ENCODE data around the gene OR2H1.

Gene OR2H1

DNA sequence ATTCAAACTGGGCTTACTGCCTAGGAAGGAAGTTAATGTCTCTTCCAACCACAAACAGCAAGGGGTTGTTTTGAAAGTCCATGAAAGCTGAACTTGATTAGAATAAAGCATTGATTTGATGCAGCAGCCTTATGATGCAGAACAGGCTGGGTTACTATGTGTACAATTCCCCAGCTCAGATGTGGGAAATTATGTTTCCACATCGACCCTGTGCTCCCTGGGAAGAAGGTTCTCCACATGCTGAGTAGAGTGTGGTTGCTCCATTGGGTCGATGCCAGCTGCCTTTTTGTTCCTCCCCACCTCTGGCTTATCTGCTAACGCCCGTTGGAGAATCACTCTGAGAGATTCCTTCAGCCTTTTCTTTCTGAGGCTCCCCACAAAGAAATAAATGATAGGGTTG is 29.6 kb downstream of the OR2H1 start:
- no peak for DNase-seq

DNA sequence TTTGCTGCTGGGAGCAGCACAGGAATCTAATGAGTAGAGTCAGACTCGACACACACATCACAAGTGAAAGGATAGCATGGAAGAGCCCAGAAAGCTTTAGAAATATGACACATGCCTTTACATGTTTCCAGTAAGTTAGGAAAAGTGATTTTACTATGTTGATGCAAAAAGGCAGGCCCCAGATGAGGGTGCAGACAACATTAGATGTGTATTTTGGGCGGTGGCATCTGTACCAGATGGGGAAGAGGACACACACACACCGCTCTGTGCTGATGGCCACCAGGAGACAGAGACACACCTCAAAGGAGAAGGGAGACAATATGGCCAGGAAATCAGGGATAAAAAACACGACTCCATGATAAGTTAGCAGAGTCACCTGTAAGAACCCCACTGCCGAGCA is 30.2 kb downstream of the OR2H1 start:
- DNase-seq = no peak

DNA sequence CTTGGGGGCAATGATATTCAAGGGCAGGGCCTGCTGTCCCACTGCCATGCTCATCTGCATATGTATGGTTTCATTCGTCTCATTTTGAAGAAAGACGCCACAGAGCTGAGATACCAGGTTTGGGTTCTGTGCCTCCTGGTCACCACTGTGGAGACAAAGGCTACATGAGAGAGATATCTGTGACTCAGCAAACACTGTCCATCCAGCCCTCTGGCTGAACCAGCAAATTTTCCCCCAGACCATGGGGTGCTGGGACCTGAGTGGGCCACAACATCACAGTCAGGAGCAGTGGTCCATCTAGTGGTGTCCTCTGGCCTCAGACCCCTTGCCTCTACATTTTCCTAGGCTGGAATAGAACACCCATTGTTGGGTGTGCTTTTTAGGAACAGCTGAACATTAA is 30.7 kb downstream of the OR2H1 start, which contains the start of gene MAS1L:
Gene MAS1L, minus strand, starts transcription at position 297 of the 400 bp plus-strand sequence. Its CDS starts 54 bp downstream, at position 243.
- DNase-seq = no peak

DNA sequence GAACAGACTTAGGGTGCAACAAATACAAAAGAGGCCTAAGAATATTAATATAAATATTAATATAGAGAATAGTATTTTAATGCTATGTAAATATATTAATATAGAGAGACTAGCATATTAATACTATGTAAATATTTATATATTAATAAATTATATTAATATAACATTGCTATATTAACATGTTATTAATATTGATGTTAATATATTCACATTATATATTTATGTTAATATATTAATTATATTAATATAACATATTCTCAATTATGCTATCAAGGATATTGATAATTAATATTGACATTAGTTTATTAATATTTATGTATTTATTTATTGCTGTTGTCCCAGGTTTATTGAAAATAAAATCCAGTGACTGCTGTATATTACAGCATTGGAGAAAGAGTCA is 31.9 kb downstream of the OR2H1 start:
- DNase-seq = no peak

DNA sequence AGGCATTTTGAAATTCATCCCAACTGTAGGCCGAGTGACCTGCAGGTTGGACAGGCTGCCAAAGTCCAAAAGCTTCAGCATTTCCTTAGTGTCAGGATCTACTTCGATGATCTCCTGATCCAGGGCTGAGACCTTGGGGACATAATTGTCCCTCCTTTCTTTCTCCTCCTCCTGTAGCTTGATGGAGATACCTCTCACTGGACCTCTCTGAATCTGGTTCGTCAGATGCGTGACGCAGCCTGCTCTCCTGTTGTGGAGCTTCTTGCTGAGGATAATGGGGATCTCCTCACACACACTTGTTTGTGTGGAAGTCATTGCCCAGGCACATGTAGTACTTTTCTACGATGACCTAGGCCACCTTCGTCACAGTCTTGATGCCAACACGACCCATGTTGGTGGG is 32.3 kb downstream of the OR2H1 start:
- DNase-seq = no peak

DNA sequence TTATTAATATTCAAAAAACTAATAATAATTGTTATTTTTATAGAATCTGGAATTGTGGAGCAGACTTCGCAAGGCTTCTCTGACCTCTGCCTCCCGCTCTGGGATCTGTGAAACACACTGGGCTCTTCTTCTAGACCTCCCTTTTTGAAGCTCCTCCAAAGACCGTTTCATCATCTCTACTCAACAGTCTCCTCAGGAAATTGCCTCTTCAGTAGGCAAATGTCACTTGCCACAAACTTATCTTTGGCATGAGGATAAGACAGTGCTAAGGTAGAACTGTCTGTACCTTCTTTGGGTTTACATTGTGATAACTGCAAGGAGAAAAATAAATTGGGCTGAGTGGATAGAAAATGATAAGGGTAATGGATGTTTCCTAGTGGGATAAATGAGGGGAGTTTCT is 33.1 kb downstream of the OR2H1 start:
- DNase-seq = no peak

DNA sequence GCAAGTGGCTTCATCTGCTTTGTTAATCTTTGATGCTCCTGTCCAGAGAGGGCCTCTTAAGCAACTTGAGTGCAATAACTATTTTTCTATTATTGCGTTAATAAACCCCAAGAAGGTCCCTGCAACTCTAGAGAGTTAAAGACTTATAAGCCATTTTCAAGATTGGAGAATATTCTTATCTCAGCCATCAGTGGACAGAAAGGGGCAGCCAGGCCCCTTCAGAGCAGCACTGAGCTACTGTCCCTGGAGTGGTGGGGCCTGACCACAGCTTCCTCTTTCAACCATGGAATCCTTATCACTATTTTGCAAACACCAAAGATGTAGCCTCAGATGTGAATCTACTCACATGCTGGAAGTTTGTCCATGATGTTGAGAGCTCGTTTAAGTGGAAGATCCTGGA is 33.6 kb downstream of the OR2H1 start:
- no peak for DNase-seq

DNA sequence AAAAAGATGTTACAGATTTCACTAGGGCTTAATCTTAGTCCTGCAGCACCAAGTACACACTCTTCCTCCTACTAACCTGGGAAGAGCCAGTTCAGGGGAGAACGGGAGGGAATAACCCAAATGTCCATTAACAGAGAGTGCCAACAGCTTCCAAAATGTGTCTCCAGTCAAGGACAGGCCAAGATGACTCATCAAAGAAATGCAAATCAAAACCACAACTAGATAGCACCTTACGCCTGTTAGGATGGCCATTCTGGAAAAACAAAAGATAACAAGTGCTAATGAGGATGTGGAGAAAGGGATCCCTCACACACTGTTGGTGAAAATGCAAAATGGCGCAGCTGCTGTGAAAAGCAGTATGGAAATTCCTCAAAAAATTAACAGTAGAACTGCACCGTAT is 34.6 kb downstream of the OR2H1 start:
- no peak for DNase-seq

DNA sequence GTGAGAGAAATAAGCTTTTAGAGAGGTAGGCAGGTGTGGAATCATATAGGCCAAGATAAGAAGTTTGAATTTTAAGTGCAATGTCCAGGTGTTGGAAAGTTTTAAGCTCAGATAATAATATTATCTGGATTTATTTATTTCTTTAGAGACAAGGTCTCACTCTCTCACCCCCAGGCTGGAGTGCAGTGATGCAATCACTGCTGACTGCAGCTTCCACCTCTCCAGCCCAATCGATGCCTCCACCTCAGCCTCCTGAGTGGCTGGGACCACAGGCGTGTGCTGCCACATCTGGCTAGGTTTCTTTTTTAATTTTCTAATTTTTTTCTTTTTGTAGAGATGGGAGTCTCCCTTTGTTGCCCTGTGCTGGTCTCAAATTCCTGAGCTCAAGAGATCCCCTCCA is 36.3 kb downstream of the OR2H1 start:
- DNase-seq = no peak

DNA sequence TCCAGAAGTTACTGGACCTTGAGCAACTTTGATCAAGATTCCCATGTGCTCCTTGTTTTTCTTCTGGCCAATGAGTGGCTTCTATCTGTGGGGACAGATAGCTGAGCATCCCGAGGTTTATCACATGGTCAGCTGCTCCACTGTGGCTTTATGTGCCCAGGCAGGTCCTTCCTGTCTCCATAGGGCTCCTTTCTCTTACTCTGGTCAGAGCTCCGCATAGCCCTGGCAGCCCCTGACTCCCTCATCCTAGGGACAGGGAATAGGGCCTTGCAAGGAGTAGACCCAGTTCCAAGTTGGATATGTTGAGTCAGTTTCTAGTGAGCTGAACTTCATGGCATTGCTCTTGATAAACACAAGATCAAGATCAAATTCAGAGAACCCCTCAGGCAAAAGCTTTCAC is 37.2 kb downstream of the OR2H1 start:
- no peak for DNase-seq

DNA sequence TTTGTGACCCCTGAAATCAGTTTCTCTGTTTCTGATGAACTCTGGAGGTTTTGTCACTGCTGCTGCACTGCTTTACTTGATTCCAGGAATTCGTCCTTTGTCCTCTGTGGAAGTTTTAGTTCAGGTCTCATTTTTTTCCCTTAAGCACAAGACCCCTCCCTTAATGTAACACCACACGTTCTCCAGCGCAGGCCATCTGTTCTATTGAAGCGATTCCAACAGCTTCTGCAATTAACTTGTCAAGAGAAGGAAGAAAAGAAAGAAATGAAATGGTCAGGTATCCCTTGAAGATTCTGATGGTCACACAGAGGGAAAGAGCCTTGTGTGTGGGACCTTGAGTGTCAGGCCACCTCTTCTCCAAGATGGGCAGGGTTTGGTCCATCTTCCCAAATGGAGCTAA is 38.6 kb downstream of the OR2H1 start:
- DNase-seq = no peak

DNA sequence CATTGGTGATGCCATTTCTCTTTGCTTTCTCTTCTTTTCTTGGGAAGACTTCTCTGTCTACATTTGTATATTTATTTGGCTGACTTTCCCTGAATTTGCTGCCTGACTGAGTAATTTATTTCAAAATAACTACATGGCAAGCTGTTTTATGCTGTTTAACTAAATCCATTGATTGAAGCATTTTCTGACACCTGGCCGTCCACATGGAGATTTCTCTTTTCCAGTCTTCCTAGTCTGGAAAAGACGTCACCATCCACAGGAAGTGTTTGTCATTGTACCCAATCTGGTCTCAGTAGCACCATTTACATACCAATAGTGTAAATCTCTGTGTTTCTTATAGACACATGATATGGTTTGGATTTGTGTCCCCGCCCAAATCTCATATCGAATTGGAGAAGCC is 40.0 kb downstream of the OR2H1 start:
- no peak for DNase-seq

DNA sequence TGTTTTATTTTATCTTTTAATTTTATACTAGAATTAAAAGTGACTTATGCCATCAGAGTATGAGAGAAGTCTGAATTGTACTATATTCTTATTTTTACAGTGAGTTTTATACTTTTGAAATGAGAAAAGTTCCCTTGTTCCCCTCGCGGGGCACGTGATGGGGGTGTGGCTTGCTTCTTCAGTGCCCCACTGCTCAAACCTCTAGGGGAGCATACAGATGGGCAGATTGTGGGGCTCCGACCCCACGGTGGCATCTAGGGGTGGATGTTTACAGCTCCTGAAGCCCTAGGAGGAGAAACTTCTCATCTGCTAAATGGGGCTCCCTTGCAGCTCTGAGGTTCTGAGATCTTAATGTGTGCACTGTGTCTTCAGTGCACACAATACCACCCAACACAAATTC is 42.7 kb downstream of the OR2H1 start:
- DNase-seq = no peak

DNA sequence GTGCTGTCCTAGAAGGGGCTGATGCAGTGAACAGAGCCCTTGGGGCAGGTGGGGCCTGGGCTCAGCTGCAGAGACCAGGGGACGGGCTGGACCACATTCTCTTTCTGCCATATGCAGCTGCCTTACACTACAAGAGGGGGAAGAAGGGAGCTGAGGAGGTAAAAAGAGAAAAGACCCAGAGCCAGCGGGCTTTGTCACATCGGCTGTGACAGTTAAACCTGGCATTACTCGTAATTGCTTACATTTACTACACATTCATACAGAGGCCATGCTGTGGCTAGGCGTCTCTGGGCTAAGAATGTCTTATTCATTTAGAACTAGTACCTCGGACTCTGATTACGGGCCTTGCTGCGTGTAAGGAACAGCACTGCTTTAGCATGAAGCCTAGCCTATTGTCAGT is 43.6 kb downstream of the OR2H1 start:
- DNase-seq = no peak

DNA sequence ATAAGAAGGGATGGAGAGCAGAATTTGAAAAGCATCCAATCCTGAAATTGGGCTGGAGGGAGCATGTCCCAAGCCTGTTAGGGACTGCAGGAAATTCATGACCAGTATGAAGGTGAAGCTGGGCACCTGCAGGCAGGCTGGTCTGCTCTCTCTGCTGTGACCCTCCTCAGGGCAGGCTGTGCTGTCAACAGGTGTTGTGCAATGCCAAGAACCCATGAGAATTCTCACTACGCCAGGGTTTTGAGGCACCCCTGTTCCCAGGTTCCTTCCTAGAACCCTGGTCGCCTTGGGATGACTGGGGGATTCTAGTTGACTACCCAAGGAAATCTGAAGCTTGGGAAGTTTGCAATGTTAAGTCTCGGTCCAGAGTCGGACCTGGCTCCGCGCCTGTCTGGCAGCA is 44.2 kb downstream of the OR2H1 start:
- DNase-seq = no peak

DNA sequence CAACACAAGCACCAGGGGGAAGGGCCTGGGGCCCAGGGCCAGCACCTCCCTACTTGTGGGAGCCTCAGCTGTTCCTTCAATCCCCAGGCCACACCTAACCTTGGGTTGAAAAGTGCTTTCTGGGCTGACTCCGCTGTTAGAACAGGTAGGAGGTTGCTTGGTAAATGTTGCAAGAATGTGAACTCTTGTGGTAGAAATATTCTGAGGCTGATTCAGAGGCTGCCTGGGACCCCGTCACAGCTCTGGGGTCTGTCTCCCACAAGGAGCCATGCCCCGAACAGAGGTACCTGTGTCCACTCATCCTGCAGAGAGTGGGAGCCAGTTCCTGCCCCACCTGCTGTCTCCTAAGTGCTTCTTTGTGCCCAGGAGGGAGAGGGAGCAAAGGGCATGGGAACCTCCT is 45.2 kb downstream of the OR2H1 start:
- no peak for DNase-seq

DNA sequence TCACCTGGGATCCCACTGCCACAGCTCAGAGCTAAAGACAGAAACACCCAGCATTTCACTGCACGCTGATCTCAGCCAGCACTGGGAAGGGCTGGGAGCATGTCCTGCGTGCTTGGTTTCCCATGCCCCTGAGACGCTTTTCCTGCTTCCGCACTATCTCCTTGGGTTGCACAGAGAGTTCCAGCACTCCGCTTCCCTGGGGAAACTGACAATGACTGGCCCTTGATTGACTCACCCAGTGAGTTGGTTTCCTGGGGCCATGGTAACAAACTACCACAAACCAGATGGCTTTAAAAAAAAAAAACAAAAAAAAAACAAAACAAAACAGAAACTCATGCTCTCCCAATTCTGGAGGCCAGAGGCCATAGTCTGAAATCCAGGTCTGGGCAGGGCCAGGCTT is 45.6 kb downstream of the OR2H1 start:
- no peak for DNase-seq

DNA sequence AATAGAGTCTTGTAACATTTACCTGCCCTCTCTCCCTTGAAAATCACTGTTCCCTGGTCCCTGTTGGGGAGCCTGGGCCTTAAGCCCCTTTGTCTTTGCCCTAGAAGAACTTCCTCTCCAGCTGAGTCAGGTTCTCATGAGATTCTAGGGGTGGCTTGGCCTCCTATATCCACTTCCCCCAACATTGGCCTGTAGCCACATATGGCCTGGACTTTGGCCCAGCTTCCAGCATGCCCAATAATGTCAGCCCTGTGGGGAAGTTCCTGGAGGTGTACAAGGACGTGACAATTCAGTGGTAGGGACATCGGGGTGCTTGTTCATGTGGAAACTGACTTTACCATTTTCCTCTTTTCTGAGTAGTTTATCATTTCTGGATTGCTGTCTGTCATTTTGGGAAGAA is 48.0 kb downstream of the OR2H1 start:
- no peak for DNase-seq

DNA sequence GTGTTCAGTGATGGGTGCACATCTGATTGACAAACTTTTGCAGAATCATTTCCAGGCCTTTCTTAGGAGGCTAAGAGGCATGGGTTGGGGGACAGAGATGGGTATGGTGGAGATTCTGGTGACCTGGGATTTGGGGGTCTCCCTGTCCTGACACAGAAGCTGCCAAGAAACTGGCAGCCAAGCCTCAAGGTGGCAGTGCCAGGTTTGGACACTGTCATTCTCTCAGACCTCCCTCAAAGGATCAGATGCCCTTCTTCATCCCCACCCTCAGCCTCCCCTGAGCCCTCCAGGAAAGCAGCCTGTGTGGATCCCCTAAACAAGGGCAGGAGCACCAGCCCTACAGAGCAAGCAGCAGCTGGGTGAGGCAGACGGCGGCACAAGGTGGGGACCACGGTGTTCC is 48.9 kb downstream of the OR2H1 start:
- DNase-seq = no peak

DNA sequence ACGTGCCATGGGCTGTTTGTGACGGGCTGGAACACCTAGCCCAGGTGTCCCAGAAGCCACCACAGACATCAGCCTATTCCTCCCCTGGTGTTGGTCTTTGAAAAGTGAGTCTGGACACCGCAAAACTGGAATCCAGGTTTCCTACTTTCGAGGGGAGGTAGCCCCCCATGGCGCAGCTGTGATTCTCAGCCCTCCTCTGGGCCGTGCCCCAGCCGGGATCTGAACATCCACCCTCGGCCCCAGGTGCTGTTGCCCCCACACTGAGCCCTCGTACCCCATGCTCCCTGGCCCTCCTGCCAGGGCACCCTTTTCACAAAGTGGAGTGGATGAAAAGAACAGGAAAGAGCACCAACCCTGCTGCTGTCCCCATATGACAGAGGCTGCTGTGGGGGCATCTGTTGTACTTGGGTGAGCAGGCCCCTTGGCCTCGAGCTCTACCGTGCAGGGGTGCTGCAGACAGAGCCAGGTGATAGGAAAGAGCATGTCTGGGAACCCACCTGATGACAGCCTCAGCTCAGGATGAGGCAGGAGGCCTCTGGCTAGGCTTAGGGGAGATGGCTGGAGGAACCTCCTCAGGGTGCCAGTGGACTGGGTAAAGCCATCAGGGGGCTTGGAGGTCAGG is 49.6 kb downstream of the OR2H1 start:
- DNase-seq = no peak

DNA sequence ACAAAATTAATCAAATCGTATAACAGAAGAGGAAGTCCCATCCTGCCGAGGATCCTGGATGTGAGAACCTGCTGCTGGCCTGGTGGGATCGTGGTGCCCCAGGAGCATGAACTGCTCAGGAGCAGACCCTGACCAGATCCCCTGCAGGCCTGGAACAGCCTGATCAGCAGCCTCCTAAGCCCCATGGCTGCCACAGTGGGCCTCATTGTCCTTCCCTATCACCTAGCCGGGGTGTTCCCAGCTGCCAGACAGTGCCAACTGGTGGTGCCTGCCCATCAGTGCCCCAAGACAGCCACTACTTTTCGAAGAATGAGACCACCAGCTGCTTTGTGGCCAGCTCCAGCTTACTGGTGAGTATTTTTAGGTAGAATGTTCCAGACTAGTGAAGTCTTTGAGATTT is 50.4 kb downstream of the OR2H1 start:
- DNase-seq = no peak

DNA sequence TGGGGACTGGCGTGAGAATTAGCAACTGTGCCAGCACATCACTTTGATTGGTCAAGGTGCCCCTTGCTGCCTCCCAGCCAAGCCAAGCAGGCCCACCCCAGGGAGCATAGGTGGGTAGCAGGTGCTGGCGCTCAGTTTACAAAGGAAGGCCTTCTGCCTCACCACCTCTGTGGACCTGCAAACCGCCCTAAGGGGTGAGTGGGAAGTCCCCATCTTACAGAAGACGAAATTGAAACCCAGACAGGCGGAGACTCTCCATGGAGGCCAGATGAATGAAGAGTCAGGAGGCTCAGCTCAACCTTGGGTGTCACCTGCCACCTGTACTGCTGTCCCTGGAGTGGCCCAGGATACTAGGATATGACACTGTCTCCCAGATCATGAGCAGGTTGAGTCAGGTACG is 52.3 kb downstream of the OR2H1 start:
- DNase-seq = no peak

DNA sequence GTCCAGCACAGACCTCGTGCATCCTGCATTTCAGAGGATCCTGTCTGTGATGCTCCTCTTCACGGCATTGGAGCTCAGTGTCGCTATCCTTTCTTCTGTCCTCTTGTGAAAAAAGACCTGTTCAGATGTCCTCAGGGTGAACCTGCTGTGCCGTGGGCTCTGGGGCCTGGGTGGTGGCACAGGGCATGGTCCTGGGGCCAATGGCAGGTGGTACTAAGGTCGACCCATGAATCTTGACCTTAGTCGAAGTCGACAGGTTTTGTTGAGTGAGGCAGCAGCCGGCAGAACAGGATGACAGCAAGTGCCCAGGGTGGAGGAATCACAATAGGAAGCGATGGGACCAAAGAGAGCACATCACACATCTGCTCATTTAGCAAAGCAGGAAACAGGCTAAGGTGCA is 52.8 kb downstream of the OR2H1 start:
- no peak for DNase-seq

DNA sequence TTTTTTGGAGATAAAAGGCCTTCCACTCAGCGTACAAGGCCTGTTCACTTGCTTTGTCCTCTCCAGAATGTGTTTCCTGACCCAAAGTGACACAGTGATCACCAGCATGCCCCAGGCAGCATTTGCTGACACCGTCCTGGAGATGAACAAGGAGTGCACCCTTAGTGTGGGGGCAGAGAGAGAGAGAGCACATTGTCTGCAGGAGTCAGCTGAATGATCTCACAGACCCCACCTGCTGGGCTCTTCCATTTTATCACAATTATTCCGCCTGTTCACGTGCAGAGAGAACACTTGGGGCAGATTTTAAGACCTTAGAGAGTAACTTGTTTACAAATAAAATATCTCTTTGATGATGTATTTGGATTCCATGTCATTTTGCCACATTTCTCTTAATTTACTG is 53.2 kb downstream of the OR2H1 start:
- DNase-seq = no peak

DNA sequence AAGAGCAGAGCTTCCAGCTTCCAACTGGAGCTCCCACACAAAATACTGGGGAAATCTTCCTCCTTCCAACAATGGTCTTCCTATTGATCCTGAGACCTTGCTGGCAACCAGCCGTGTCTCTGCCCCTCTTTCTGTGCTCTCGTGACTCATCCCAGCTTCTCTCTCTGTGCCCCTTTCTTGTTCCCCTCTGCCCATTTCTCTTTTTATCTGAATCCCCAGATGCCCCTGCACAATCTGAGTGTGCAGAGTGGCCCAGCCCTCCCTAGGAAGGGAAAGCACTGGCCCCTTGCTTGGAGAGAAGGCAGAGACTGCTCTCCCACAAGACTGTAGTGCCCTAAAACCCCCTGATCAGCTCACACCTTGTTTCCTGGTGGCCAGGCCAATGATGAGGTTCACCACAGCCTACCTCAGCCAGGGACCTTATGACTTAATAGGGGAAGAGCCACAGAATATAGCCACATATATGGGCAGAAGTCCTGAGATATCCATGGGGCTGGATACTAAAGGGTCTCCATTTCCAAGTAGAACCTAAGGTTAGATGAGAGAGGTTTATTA is 53.9 kb downstream of the OR2H1 start:
- DNase-seq = no peak

Measured in left hindlimb (tissue), 1 donor.